SK-N-SH (cell line): ENCODE results near the gene ASTN2.

Source experiments
- EP300 ChIP-seq, 2 experiments: IDR thresholded peaks; 2 replicates each; pipeline versions ENCODE4 v1.4.0 to v1.6.1; 2012; ENCODE audit warnings: borderline replicate concordance in 1 of 2, low read depth in 1 of 2, low read length in 1 of 2
- GATA2 ChIP-seq: sonication (generic); formaldehyde crosslinking; IDR thresholded peaks from 2 replicates; pipeline ENCODE4 v1.5.0; 2020; ENCODE audit warnings: mild to moderate bottlenecking, missing genetic modification reagents
- JUND ChIP-seq: IDR thresholded peaks from 2 replicates; pipeline ENCODE4 v1.4.0; 2012
- MEF2A ChIP-seq: IDR thresholded peaks from 2 replicates; pipeline ENCODE4 v1.4.0; 2012; ENCODE audit warnings: low read depth, borderline replicate concordance
- NRF1 ChIP-seq: IDR thresholded peaks from 2 replicates; pipeline ENCODE4 v1.6.1; 2012; ENCODE audit warnings: low read depth, mild to moderate bottlenecking, low read length
- POLR2AphosphoS5 ChIP-seq: IDR thresholded peaks from 2 replicates; pipeline ENCODE4 v1.6.1; 2012; ENCODE audit warnings: low read depth, low read length
- RFX5 ChIP-seq: IDR thresholded peaks from 2 replicates; pipeline ENCODE4 v1.6.1; 2012; ENCODE audit warnings: mild to moderate bottlenecking, improper control_type of control experiment, low read length
- SIN3A ChIP-seq: IDR thresholded peaks from 2 replicates; pipeline ENCODE4 v1.6.1; 2012; ENCODE audit warnings: low read depth, mild to moderate bottlenecking, low read length, moderate library complexity, borderline replicate concordance
- SMC3 ChIP-seq: IDR thresholded peaks from 2 replicates; pipeline ENCODE4 v1.6.1; 2012; ENCODE audit warnings: low read depth, low read length, improper control_type of control experiment
- TAF1 ChIP-seq: IDR thresholded peaks from 2 replicates; pipeline ENCODE4 v1.6.1; 2012; ENCODE audit warnings: low read depth, mild to moderate bottlenecking, low read length, moderate library complexity, borderline replicate concordance
- TEAD4 ChIP-seq: IDR thresholded peaks from 2 replicates; pipeline ENCODE4 v1.4.0; 2012; ENCODE audit warnings: mild to moderate bottlenecking, borderline replicate concordance; ENCODE audit not compliant: insufficient read depth
- YY1 ChIP-seq: IDR thresholded peaks from 2 replicates; pipeline ENCODE4 v1.4.0; 2012; ENCODE audit warnings: low read depth, mild to moderate bottlenecking
- TF ChIP-seq, protein P1 (sequence below): fragments of 200-600 bp; sonication (generic); IDR thresholded peaks from 2 replicates; pipeline ENCODE4 v1.6.1; 2017; ENCODE audit warnings: antibody characterized with exemption, mild to moderate bottlenecking, moderate library complexity
- TF ChIP-seq, protein P2 (sequence below): IDR thresholded peaks from 2 replicates; pipeline ENCODE4; 2012

DNA sequence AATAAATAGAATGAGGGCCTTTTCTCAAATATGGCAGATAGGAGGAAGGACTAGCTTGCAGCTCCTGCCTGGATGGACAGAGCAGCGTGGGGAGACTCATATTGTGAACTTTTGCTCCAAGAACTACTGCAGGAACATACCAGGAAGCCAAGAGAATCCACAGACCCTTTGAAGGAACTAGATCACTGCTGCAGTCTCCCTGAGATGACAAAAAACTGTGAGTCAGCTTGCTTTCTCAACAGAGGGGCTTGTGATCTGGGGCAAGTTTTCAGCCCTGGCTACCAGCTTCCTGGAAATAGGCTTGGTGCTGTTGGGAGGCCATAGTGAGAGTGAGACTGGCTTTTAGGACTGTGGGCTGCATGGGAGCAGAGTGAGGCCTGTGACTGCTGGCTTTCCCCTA, 898.4 kb downstream of the ASTN2 start:
- TF ChIP-seq, protein P1, sequence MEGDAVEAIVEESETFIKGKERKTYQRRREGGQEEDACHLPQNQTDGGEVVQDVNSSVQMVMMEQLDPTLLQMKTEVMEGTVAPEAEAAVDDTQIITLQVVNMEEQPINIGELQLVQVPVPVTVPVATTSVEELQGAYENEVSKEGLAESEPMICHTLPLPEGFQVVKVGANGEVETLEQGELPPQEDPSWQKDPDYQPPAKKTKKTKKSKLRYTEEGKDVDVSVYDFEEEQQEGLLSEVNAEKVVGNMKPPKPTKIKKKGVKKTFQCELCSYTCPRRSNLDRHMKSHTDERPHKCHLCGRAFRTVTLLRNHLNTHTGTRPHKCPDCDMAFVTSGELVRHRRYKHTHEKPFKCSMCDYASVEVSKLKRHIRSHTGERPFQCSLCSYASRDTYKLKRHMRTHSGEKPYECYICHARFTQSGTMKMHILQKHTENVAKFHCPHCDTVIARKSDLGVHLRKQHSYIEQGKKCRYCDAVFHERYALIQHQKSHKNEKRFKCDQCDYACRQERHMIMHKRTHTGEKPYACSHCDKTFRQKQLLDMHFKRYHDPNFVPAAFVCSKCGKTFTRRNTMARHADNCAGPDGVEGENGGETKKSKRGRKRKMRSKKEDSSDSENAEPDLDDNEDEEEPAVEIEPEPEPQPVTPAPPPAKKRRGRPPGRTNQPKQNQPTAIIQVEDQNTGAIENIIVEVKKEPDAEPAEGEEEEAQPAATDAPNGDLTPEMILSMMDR, result no peak
- TF ChIP-seq POLR2AphosphoS5 (no peak), SMC3 (no peak), YY1 (no peak), JUND (no peak), SIN3A (no peak), NRF1 (no peak), EP300 (IDR thresholded peaks at IDR 0.05; ENCODE audit: borderline replicate concordance in 1 of 2, low read depth in 1 of 2, low read length in 1 of 2) (no peak), RFX5 (no peak), TAF1 (no peak), MEF2A (no peak), TEAD4 (no peak), GATA2 (CRISPR knock-in tag) (no peak)
- TF ChIP-seq, protein P2, sequence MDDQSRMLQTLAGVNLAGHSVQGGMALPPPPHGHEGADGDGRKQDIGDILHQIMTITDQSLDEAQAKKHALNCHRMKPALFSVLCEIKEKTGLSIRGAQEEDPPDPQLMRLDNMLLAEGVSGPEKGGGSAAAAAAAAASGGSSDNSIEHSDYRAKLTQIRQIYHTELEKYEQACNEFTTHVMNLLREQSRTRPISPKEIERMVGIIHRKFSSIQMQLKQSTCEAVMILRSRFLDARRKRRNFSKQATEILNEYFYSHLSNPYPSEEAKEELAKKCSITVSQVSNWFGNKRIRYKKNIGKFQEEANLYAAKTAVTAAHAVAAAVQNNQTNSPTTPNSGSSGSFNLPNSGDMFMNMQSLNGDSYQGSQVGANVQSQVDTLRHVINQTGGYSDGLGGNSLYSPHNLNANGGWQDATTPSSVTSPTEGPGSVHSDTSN, result no peak
